ENCODE results near the gene AURKAIP1.

- no peak for TF ChIP-seq CTCF (IDR thresholded peaks at IDR 0.05; ENCODE audit: low read depth, low read length)
- TF ChIP-seq EZH2phosphoT487 (IDR thresholded peaks at IDR 0.05; ENCODE audit: low read depth) = no peak
Measured at GRCh38 chr1:1403653-1404052, 28.6 kb upstream of the AURKAIP1 start.

Measured in OCI-LY3 (cell line).